CD14-positive monocyte (primary cell): ENCODE measurements around the gene OR5H14. TPM values are rescaled to one million over a fixed set of nuclear protein-coding genes. Genes with fewer than 3 reads are reported as not detected.

ENCODE experiments used
- DNase-seq, 3 donors: peaks; one replicate each; pipeline ENCODE4 v3.0.0-alpha.2; 2011 to 2022
- H2AFZ ChIP-seq: 2 replicates; pipeline ENCODE4 v1.6.0; 2012; ENCODE audit warnings: mild to moderate bottlenecking, low read depth, low read length, inconsistent platforms; ENCODE audit not compliant: insufficient read depth, poor library complexity, severe bottlenecking
- H3K27ac ChIP-seq, 2 donors: 1 replicate in 1 of 2; 2 replicates in 1 of 2; pipeline ENCODE4 v1.5.1; 2012 to 2013; ENCODE audit warnings: low read length in 2 of 2, control low read depth in 1 of 2, inconsistent platforms in 1 of 2, low read depth in 1 of 2, mild to moderate bottlenecking in 1 of 2
- H3K27me3 ChIP-seq, 2 donors: one replicate each; pipeline versions ENCODE4 v1.6.0 to v1.6.1; 2011 to 2013; ENCODE audit warnings: low read length in 2 of 2; ENCODE audit not compliant: control insufficient read depth in 2 of 2, insufficient read depth in 2 of 2
- H3K36me3 ChIP-seq, 2 donors: replicated peaks in 1 of 2; 1 replicate in 1 of 2; 2 replicates in 1 of 2; pipeline versions ENCODE4 v1.5.1 to v1.6.1; 2012 to 2013; ENCODE audit warnings: low read length in 2 of 2, control low read depth in 1 of 2, inconsistent platforms in 1 of 2, mild to moderate bottlenecking in 1 of 2; ENCODE audit not compliant: insufficient read depth in 2 of 2, control insufficient read depth in 1 of 2
- H3K4me1 ChIP-seq, 2 donors: 1 replicate in 1 of 2; 2 replicates in 1 of 2; pipeline versions ENCODE4 v1.5.1 to v1.6.1; 2012 to 2013; ENCODE audit warnings: low read length in 2 of 2, control low read depth in 1 of 2, inconsistent platforms in 1 of 2, mild to moderate bottlenecking in 1 of 2, moderate library complexity in 1 of 2; ENCODE audit not compliant: insufficient read depth in 2 of 2, control insufficient read depth in 1 of 2
- H3K4me2 ChIP-seq: replicated peaks from 2 replicates; pipeline ENCODE3; 2012; ENCODE audit warnings: low read length, moderate library complexity, mild to moderate bottlenecking; ENCODE audit not compliant: poor library complexity, severe bottlenecking; ENCODE audit errors: extremely low read depth
- H3K4me3 ChIP-seq, 3 experiments: fragments of 200-600 bp in 1 of 3; sonication (generic) in 1 of 3; replicated peaks in 1 of 3; 1 replicate in 2 of 3; 2 replicates in 1 of 3; pipeline ENCODE4 v1.5.1; 2011 to 2013; ENCODE audit warnings: low read length in 3 of 3, mild to moderate bottlenecking in 3 of 3, control low read depth in 2 of 3, low read depth in 2 of 3, inconsistent platforms in 1 of 3, moderate library complexity in 1 of 3
- H3K79me2 ChIP-seq: 2 replicates; pipeline ENCODE4 v1.6.0; 2012; ENCODE audit warnings: mild to moderate bottlenecking, control low read depth, inconsistent platforms, low read length, moderate library complexity; ENCODE audit not compliant: insufficient read depth
- H3K9ac ChIP-seq: 2 replicates; pipeline ENCODE4 v1.6.0; 2017; ENCODE audit warnings: low read length, mild to moderate bottlenecking; ENCODE audit not compliant: insufficient read depth, poor library complexity, severe bottlenecking
- H3K9me3 ChIP-seq, 2 donors: replicated peaks in 1 of 2; 1 replicate in 1 of 2; 2 replicates in 1 of 2; pipeline versions ENCODE4 v1.5.1 to v1.6.1; 2012 to 2013; ENCODE audit warnings: low read length in 2 of 2, control low read depth in 1 of 2; ENCODE audit not compliant: control insufficient read depth in 1 of 2, insufficient read depth in 1 of 2
- H4K20me1 ChIP-seq: 2 replicates; pipeline ENCODE4 v1.6.0; 2012; ENCODE audit warnings: mild to moderate bottlenecking, low read length, control low read depth, moderate library complexity; ENCODE audit not compliant: insufficient read depth
- H3K27ac Mint-ChIP-seq, 7 donors: one replicate each; pipeline ENCODE4 v1.8.0; 2020; ENCODE audit warnings: mild to moderate bottlenecking in 7 of 7, mixed read lengths in 7 of 7, moderate library complexity in 6 of 7, inconsistent platforms in 2 of 7
- H3K27me3 Mint-ChIP-seq, 3 donors: one replicate each; pipeline ENCODE4 v1.8.0; 2021 to 2022; ENCODE audit warnings: low read depth in 3 of 3, mild to moderate bottlenecking in 3 of 3, mixed read lengths in 3 of 3, moderate library complexity in 3 of 3, inconsistent platforms in 1 of 3
- H3K36me3 Mint-ChIP-seq, 2 donors: one replicate each; pipeline ENCODE4 v1.8.0; 2020; ENCODE audit warnings: mixed read lengths in 2 of 2, inconsistent platforms in 1 of 2, mild to moderate bottlenecking in 1 of 2
- H3K4me1 Mint-ChIP-seq: one replicate; pipeline ENCODE4 v1.8.0; 2020; ENCODE audit warnings: mild to moderate bottlenecking, mixed read lengths
- H3K4me3 Mint-ChIP-seq, 2 donors: one replicate each; pipeline ENCODE4 v1.8.0; 2020; ENCODE audit warnings: mild to moderate bottlenecking in 2 of 2, mixed read lengths in 2 of 2, moderate library complexity in 1 of 2
- H3K9me3 Mint-ChIP-seq, 7 donors: one replicate each; pipeline ENCODE4 v1.8.0; 2020 to 2022; ENCODE audit warnings: mixed read lengths in 7 of 7, mild to moderate bottlenecking in 6 of 7, moderate library complexity in 6 of 7, inconsistent platforms in 2 of 7
- WGBS: methylation state at CpG from one replicate; pipeline ENCODE4 v1.1.5; 2013; ENCODE audit warnings: missing lambda C conversion rate; ENCODE audit not compliant: insufficient coverage; 5-methylcytosine and 5-hydroxymethylcytosine counted together
- intact Hi-C, 2 donors: fragments of 100-400 bp; cut with micrococcal nuclease; formaldehyde crosslinking; loops; one replicate each; pipeline versions ENCODE4 v1.15.0 to v1.15.1; 2023
- polyA plus RNA-seq, 3 donors: library from polyadenylated mRNA; depleted of rRNA in 1 of 3; unstranded in 2 of 3; stranded (reverse) in 1 of 3; fragments of 300-500 nt in 2 of 3; fragments of >200 nt in 1 of 3; fragmentation: Illumina TruSeq in 2 of 3; gene quantifications; 1 replicate in 2 of 3; 2 replicates in 1 of 3; pipeline ENCODE4 v1.2.3, GENCODE V29; 2012 to 2021
- TF ChIP-seq, protein P1 (sequence below): fragments of 200-600 bp; IDR thresholded peaks from one replicate; pipeline ENCODE4 v1.8.0; 2022; ENCODE audit warnings: antibody characterized with exemption, mild to moderate bottlenecking

OR5H14 gene
- polyA plus RNA-seq, 3 donors, result not detected

- no peak overlapping the region for H3K4me3 Mint-ChIP-seq
- peaks cover 0 to 2% (median 2%) of the 10 kb centered on the region in 3 donors for H3K27me3 Mint-ChIP-seq
- Histone ChIP-seq H3K79me2 (no peaks in the 10 kb centered on the region), H3K36me3 (no peaks in the 10 kb centered on the region), H3K4me3 (no peak overlapping the region), H3K27ac (no peak overlapping the region), H3K4me2 (no peak overlapping the region), H3K9me3 (no peaks in the 10 kb centered on the region), H4K20me1 (no peaks in the 10 kb centered on the region), H3K9ac (no peak overlapping the region), H2AFZ (no peak overlapping the region), H3K27me3 (no peaks in the 10 kb centered on the region), H3K4me1 (peaks cover 0 to 9% of the 10 kb centered on the region in 2 donors)
- intact Hi-C loops, result no loop called here
- no peaks in the 10 kb centered on the region for H3K36me3 Mint-ChIP-seq
- no peak overlapping the region for H3K27ac Mint-ChIP-seq
- H3K9me3 Mint-ChIP-seq, result peaks cover 2 to 20% (median 10%) of the 10 kb centered on the region in 7 donors
- DNase-seq, result no peak
- H3K4me1 Mint-ChIP-seq, result peaks cover 10% of the 10 kb centered on the region
- WGBS, result 43% methylated on average over 1 of the region's 1 CpG
- TF ChIP-seq, protein P1, sequence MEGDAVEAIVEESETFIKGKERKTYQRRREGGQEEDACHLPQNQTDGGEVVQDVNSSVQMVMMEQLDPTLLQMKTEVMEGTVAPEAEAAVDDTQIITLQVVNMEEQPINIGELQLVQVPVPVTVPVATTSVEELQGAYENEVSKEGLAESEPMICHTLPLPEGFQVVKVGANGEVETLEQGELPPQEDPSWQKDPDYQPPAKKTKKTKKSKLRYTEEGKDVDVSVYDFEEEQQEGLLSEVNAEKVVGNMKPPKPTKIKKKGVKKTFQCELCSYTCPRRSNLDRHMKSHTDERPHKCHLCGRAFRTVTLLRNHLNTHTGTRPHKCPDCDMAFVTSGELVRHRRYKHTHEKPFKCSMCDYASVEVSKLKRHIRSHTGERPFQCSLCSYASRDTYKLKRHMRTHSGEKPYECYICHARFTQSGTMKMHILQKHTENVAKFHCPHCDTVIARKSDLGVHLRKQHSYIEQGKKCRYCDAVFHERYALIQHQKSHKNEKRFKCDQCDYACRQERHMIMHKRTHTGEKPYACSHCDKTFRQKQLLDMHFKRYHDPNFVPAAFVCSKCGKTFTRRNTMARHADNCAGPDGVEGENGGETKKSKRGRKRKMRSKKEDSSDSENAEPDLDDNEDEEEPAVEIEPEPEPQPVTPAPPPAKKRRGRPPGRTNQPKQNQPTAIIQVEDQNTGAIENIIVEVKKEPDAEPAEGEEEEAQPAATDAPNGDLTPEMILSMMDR, result no peak
Observed at GRCh38 chr3:98171071-98171470, 23.8 kb downstream of the OR5H14 start.

DNA sequence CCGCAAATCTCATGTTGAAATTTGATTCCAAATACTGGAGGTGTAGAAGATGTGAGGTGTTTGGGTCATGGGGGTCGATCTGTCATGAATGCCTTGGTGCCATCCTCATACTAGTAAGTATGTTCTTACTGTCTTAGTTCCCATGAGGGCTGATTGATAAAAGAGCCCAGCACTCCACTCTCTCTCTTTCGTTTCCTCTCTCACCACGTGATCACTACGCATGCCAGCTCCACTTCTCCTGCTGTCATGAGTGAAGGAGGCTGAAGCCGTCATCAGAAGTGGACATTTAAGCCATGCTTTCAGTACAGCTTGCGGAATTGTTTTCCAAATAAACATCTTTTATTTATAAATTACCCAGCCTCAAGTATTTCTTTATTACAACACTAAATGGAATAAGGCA, 25.3 kb downstream of the OR5H14 start:
- Mint-ChIP-seq H3K36me3 (no peaks in the 10 kb centered on the region), H3K27ac (no peak overlapping the region), H3K4me3 (no peak overlapping the region), H3K27me3 (peaks cover 0 to 2% (median 2%) of the 10 kb centered on the region in 3 donors), H3K4me1 (peaks cover 10% of the 10 kb centered on the region), H3K9me3 (peaks cover 2 to 31% (median 15%) of the 10 kb centered on the region in 7 donors)
- Histone ChIP-seq H3K27ac (no peak overlapping the region), H3K4me2 (no peak overlapping the region), H4K20me1 (no peaks in the 10 kb centered on the region), H2AFZ (no peak overlapping the region), H3K9ac (no peak overlapping the region), H3K79me2 (no peaks in the 10 kb centered on the region), H3K9me3 (no peaks in the 10 kb centered on the region), H3K4me3 (no peak overlapping the region), H3K36me3 (no peaks in the 10 kb centered on the region), H3K4me1 (peaks cover 0 to 9% of the 10 kb centered on the region in 2 donors), H3K27me3 (no peaks in the 10 kb centered on the region)
- no peak for DNase-seq
- TF ChIP-seq, protein P1, result no peak
- 100% methylated on average over 1 of the region's 7 CpGs for WGBS
- intact Hi-C loops, result no loop called here
